ENCODE measurements around the gene HDX.
A peak's percentile ranks its signal among the peaks of the same experiment; 100 is the strongest.
"Not testable (repeated sequence)": the region's sequence is repeated elsewhere in the genome, so short reads cannot be mapped to it uniquely, and the experiment has no call there.

Gene HDX, protein sequence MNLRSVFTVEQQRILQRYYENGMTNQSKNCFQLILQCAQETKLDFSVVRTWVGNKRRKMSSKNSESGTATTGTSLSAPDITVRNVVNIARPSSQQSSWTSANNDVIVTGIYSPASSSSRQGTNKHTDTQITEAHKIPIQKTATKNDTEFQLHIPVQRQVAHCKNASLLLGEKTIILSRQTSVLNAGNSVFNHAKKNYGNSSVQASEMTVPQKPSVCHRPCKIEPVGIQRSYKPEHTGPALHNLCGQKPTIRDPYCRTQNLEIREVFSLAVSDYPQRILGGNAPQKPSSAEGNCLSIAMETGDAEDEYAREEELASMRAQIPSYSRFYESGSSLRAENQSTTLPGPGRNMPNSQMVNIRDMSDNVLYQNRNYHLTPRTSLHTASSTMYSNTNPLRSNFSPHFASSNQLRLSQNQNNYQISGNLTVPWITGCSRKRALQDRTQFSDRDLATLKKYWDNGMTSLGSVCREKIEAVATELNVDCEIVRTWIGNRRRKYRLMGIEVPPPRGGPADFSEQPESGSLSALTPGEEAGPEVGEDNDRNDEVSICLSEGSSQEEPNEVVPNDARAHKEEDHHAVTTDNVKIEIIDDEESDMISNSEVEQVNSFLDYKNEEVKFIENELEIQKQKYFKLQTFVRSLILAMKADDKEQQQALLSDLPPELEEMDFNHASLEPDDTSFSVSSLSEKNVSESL

GRCh38 chrX:84501798-84502628 lies at the start of gene HDX:
HDX (minus strand) TSS chrX:84502453; CDS start chrX:84475397, 27,056 bp downstream.
- peak; percentile 83 for DNase-seq

- DNase-seq: not testable (repeated sequence)
These were observed 39.1 kb upstream of the HDX start for GRCh38 chrX:84541315-84541714.

DNA sequence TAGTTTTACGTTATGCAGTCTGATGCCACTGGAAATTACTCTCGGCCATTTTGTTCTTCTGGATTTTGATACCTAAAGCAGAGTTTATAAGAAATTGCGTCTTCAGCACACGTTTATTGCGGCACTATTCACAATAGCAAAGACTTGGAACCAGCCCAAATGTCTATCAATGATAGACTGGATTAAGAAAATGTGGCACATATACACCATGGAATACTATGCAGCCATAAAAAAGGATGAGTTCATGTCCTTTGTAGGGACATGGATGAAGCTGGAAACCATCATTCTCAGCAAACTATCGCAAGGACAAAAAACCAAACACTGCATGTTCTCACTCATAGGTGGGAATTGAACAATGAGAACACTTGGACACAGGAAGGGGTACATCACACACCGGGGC lies 35.4 kb upstream of the HDX start:
- not testable (repeated sequence) for DNase-seq

GRCh38 chrX:84488426-84488825 lies 13.8 kb downstream of the HDX start:
- DNase-seq: no peak

DNA sequence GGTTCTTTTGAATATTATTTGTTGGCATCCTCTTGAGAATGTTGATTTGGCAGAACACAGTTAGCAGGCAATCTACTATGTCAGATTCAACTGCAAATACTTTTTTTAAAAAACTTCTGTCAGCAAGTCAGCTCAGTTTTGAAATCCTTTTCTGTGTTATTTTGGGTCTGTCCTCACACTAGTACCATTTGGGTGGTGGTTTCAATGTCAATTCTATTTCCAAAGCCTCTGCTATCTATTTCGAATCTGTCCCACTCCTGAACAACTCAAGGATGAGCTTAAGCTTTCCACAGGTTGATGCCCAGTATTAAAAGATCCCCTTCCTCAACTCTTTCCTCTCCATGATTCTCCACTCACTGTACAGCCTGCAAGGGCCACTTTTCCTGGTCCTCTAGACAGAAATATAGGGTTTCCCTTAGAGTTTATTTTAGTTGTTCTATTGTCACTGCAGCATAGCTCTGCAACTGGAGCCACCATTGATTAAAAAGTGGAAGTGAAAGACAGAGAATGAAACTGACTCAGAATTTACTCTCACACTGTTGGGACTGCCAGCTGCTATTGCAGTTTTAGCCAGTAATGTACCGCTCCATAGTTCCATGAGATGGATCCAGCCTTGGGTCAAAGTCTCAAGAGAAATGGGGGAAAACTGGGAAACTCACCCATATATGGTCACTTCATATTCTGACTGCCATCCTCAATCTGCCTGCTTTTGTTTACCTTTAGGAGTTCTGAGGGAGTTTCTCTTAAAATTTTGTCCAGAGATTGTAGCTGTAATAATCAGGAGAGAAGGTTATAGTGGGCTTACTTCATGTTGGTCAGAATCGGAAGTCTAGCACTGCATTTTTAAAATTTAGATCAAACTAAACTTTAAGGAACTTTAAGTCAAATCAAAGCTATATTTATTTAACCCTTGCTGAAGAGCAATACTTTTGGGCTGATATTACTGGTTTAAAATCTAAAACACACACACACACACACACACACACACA lies 14.6 kb downstream of the HDX start:
- DNase-seq: no peak

DNA sequence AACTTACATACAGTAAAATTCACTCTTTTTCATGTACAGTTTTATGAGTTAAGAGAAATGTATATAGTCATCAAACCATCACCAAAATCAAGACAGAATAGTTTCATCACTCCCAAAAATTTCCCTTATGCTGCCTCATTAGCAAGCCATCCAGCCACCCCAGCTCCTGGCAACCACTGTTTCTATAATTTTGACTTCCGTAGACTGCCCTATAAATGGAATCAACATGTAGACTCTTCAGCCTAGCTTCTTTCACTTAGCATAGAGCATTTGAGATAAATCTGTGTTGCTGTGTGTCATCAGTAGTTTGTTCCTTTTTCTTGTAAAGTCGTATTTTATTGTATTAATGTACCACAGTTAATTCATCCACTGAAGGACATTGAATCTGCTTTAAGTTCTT lies 23.2 kb downstream of the HDX start:
- DNase-seq: no peak

DNA sequence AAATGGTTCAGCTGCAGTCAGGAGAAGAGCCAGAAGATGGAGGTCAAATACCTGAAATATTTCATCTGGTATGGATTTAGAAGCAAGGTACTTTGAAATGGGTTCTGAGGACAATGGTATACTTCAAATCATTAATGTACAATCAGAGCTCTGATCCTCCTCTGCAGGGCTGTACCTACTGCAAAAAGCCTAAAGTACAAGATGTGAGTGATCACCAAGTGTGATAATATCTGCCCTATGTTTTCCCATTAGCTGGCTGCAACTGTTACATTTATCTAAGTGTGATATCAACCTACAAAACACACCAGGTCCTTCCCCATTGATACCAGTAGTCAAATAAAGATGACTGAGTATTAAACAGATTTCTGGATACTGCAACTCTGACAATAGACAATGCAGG lies 25.1 kb downstream of the HDX start:
- no peak for DNase-seq

- no peak for DNase-seq
These were observed 26.7 kb downstream of the HDX start for GRCh38 chrX:84475596-84475995.

- no peak for DNase-seq
These were observed 27.2 kb downstream of the HDX start for GRCh38 chrX:84475101-84475500.

- no peak for DNase-seq
These were observed 33.0 kb downstream of the HDX start for GRCh38 chrX:84469226-84469625.

DNA sequence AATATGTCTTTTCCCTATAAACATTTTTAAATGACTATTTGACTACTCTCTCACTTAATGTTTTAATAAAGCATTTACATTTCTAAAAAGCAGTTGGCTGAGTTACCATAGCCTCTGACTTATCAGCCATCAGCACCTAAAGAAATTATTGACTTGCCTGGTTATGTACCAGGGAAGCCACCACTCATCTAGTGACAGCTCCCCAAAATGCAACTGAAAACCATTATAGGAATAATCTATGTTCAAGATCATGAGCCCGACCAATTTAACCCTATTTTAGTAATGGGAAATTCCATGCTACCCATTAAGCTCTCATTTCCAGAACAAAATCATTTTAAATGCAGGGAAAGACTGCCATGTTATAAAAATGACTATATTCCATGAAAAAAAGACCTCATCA lies 34.4 kb downstream of the HDX start:
- no peak for DNase-seq

GRCh38 chrX:84453351-84454246 lies 48.7 kb downstream of the HDX start:
- no peak for DNase-seq

- DNase-seq: no peak
These were observed 61.1 kb downstream of the HDX start for GRCh38 chrX:84441143-84441542.

- DNase-seq: no peak
These were observed 87.1 kb downstream of the HDX start for GRCh38 chrX:84415140-84415539.

- no peak for DNase-seq
These were observed 138.6 kb downstream of the HDX start for GRCh38 chrX:84363663-84364062.

DNA sequence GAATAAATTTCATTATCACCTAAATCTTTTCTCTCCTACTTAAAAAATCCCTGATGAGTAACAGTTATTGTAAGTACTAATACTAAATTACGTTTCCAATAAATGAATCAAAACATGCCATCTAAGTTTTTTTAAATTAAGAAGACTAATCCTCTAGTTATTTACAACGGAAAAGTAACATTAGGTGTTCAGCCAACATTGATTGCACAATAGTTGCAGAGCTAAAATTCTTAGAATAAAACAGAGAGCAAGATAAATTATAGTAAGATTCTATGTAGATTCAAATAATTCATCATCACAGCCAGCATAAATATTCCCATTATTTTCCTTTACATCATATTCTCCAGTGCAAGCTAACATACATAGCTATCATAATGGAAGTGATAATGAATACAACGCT lies 139.2 kb downstream of the HDX start:
- DNase-seq: no peak

DNA sequence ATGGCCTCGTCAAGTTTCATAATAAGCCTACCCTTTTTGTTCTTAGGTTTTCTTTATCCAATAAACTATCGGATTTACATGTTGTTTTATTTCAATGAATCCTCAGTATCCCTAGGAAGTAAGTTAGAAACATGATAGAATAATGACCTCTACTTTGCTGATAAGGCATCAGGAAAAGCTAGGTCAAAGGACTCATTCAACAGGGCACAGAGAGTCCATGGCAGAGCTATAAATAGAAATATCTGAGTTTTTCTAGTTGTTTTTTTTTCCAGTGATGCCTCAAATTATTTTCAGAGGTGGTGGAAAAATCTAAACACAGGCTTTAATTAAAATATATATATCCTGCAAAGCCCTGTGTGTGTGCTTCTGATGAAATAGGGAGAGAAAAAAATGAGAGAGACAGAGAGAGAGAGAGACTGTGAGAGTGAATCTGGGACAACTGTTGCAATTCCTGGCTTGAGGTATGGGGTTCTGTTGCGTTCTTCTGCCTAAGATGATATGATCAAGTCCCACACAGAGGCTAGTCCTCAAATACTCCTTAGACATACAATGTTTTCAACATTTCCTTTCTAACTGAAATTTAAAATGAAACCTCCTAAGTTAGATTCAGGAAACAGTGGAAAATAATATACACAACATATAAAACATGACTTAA lies 139.9 kb downstream of the HDX start:
- no peak for DNase-seq

- DNase-seq: no peak
These were observed 144.0 kb downstream of the HDX start for GRCh38 chrX:84358271-84358670.

DNA sequence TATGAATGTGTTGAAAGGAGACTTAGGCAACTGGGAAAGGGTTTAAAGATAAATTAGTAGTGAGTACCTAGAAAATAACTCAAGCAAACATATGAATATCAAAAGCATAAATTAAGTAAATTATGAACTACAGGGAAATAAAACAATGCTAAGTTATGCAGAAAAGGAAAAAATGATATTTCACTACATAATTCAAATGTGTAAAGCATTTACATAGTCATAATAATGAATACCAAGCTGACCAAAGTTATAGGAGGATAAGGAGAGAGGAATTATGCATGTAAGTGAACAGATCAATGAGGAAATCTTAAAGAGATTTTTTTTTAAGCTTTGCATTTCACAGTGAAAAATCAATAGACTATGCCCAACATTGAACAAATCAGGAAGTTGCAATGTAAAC lies 145.0 kb downstream of the HDX start:
- DNase-seq: no peak

- DNase-seq: no peak
These were observed 161.3 kb downstream of the HDX start for GRCh38 chrX:84340968-84341367.
